EH (cell line): Measurements from ENCODE around the gene SLC35F3.
"Not testable (repeated sequence)": the region's sequence is repeated elsewhere in the genome, so short reads cannot be mapped to it uniquely, and the experiment has no call there.

Source experiments
- DNase-seq: peaks from one replicate; pipeline ENCODE4 v3.0.0-alpha.2; 2015; ENCODE audit warnings: low read depth

The SLC35F3 gene

DNA sequence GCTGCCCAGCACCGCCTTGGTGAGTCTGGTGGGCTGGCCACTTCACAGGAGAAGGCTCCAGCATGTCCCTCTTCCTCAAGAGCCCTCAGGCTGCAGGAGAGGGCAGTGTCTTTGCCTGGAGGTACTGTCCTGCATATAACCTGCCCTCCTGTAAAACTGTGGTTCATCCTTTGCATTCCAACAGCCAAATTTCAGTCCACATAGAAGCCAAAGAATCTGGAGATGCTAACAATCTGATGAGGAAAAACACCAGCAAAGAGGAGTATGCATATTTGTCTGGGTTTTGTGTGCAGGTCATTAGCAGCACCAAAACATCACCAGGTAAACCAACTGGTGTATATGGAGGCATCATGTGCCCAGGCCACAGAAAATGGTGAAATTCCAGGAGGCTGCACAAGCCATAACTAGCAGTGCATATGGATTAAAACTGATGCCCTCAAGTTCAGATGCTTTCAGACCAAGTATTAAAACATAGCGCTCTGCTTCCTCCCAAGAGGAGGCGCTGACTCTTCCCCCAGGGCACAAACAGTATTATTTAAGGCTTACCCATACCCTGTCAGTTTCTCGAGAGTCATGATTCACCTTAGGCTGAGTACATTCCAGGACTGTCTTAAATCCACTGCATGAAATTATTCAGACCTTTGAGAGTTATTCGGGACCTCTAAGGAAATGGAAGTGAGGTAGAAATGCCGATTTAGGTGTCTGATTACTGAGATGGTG is 318.2 kb downstream of the SLC35F3 start:
- DNase-seq, result peak; percentile 41

DNA sequence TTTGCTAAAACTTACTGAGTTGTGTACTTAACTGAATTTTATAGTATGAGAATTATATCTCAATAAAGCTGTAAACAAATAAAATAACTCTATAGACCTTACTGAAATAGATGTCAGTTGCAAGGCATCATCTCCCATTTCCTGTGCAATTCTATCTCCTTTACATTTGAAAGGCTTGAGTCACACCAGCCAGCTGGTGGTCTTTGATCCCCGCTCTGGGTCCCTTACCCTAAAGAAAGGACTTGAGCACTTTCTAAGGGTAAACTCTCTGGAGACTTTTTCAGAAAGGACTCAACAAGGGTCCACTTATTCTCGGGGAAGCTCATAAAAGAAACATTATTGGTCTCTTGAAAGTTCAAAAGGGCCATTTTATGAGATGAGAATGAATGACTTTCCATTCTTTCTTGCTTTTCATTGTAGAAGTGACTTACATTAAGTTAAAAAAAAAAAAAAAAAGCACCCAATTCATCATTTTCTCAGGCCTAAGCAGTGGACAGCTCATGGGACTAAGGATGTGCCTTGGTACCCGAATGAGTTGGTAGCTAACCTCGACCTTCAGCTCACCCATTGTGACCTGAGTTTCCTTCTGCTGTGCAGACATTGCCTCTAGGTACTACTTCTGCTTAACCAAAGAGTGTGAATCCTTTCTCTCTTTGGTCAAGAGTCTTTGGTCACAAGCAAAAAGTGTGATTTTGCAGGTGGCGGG is 321.8 kb downstream of the SLC35F3 start:
- DNase-seq, result no peak

DNA sequence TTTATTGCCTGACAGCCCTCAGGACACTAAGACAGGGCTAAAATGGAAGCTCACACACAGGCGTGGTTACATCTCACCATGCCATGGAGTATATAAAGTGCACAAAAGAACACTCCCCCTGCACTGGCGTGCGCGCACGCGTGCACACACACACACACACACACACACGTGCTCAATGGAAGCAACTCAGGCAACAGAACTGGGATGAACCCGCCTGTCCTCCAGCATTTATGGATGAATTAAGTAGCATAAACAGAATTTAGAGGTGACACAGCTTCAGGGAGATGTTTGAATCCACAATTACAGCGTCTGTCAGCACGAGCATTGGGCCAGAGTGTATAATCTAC is 322.3 kb downstream of the SLC35F3 start:
- no peak for DNase-seq

DNA sequence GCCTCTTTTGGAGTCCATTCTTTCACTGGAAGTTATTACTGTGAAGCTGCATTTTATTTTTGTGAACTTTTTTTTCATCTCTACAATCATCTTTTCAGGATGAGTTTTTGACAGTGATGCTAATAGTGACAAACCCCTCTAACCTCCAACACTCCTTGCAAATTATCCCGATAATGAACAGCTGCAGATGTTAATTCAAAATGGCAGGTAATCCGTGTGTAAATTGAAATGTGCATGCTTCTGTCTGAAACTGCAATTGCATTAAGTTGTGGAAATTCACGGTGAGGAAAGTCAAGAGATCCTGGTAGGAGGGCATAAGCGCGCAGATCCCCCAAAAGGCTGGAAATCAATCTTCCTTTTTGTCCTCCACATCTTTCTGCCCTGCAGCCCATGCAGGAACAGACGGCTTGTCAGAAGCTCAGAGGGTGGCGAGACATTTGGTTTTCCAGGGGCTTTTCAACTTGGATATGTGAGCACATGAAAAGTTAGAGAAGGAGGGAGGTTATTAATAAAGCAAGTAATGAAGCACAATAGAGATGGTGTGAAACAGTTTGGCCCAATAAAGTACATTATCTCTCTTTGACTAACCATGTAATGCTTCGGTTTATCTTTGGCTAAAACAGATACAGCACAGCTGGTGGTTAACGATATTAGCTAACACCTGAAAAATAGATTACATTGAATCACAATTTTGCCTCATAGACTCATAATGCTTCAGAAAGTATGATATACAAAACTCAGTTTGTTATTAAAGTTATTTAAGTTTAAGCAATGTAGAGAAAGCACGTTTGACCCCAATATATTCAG is 325.3 kb downstream of the SLC35F3 start:
- no peak for DNase-seq

DNA sequence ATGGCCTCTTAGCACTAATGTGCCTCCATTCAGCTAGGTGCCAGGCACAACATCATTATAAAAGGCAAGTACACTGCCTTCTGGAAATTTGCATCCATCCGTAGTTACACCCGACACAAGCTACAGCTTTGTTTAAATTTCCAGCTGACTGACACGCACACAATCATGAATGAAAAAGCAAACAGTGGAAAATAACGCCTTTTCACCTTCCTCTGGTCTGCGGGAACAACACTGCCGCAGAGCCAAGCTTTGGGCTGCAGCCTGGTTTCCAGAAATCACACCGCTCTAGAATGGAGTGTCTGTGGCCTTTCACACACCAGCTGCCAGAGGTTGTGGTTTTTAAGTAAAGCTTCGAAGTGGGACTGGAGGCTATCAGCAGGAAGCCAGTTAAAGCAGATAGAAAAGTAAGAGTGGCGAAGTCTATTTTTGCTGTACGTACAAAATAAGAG is 326.0 kb downstream of the SLC35F3 start:
- DNase-seq, result no peak

DNA sequence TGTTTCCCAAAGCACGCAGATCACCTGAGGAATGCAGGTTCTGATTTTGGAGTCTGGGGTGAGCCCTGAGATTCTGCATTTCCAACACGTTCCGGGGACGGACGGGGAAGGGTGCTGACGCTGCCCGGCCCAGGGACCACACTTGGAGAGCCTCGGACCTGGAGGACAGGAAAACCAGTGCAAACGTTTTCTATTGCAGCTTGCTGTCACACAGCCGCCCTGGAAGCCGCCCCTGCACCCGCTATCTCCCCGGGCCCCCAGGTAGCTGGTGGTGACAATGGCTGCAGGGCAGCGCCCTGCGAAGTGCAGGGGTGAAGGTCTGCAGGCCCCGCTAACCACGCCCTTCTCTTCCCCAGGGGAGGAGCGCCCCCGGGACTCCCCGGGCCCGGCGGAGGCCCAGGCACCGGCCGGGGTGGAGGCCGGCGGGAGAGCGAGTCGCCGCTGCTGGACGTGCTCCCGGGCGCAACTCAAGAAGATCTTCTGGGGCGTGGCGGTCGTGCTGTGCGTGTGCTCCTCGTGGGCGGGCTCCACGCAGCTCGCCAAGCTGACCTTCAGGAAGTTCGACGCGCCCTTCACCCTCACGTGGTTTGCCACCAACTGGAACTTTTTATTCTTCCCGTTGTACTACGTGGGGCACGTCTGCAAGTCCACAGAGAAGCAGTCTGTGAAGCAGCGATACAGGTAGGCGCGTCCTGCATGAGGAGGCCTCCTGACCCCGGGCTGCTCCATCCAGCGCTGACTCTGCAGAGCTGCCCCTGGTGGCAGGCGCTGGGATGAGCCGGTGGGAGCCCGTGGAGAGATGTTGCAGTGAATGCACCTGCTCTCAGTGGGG is 326.8 kb downstream of the SLC35F3 start:
- DNase-seq, result no peak

DNA sequence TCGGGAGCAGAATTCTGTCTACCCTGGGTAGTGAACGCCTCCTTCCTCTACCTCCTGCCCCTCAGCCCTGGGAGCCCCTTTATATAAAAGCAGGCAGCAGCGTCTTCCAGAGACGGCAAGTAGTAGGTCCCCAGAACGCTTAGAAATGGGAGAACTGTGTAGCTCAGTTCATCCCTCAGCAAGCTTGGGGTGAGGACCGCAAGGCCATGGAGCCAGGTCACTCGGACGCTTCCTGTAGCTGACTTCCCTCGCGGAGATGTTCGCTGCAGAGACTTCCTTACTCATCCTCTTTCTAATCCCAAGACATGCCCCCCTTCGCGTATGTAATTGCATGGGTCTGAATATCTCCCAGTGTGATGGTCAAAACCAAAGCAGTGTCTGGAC is 327.4 kb downstream of the SLC35F3 start:
- DNase-seq, result no peak

DNA sequence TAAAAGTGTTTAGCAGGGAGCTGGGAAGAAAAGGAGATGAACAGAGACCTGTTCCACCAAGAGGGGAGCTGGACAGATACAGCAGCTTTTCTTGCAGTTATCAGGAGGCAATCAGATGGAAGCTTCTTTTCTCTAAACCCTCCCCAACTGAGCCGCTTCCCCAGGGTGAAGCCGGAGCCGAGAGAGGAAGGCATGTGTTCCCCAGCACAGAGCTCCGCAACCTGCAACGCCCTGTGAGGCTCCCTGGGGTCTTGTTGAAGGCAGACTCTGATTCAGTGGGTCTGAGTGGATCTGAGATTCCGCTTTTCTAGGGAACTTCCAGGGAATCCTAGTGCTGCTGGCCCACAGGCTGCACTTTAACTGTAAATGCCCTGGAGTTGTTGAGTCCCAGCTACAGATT is 329.7 kb downstream of the SLC35F3 start:
- no peak for DNase-seq

DNA sequence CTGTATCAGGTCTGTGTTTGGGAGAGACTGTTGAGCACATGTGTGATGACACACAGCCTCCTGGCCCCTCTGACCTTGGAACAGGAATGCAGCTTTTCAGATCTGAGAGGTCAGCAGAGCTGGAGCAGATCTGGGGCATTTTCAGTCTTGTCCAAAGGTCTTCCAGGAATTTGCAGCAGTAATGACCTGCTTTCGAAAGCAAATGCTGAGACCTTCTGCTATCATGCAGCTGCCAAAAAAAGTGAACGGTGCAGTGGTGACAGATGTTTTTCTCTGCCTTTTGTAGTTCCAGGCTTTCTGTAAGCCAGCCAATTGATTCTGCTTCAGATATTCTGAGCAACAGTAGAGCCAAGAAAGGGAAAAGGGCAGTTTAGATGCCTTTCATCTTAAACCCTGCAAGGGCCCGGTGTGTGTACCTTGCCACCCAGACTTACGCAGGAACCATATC is 331.0 kb downstream of the SLC35F3 start:
- DNase-seq, result no peak

DNA sequence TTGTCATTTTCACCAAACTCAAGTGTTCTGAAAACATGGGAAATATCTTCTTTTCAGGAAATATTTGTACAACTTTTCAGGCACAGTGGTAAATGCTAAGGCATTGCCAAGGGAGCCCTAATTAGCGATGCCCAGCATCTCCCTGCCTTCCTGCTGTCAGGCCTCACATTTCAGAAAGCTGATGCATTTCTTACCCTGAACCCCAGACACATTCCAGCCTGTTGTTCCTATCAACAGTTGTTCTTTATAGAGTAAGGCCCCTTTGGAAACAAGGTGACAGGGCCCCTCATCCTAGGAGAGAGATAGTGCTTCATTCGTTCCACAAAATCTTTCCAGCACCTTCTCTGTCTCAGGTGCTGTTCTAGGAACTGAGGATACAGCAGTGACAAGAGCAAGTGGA is 332.9 kb downstream of the SLC35F3 start:
- no peak for DNase-seq

DNA sequence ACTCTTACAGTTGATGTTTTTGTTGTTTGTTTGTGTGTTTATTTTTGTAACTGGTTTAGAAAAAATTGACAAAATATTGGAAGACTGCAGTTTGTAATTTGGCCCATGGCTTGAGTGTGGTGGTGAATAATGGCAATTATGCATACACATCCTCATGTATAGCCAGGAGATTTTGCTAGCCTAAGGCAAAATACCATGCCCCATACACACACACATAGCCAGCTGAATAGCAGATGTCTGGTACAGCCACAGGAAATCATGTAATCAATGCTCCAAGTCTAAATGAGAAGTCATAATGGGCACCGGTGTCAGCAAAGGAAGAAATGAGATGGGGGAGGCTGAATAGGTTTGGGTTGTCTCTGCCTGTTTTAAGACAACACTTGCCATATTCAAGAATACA is 333.6 kb downstream of the SLC35F3 start:
- DNase-seq, result no peak

DNA sequence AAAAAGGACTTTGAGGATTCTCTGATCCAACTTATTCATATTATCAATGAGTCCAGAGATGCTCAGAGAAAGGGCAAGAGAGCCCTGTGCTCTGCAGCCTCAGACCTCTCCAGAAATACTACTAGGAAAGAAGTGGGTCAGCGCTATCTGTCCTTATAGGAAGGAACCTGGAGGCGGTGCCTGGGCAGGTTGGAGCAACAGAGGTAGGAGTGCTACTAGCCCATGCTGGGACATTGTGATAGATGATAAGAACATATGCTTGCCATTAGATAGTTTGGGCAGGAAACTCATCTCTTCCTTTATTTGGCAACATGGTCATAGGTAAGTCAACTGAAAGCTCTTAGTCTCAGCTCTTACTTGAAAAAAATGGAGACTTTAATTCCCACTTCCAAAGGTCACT is 335.0 kb downstream of the SLC35F3 start:
- DNase-seq, result no peak

DNA sequence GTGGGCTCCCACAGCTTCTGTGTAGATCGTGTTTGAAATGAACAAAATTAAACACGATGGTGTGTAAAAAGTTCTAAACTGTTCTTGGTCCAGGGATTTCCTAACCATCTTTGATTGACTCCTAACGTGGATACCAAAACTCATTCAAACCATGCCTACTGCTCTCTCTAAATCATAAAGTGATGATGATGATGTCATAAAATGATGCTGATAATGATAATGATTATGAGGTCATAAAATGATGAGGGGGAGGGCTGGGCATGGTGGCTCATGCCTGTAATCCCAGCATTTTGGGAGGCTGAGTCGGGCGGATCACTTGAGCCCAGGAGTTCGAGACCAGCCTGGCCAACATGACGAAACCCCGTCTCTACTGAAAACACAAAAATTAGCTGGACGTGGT is 335.5 kb downstream of the SLC35F3 start:
- no peak for DNase-seq

DNA sequence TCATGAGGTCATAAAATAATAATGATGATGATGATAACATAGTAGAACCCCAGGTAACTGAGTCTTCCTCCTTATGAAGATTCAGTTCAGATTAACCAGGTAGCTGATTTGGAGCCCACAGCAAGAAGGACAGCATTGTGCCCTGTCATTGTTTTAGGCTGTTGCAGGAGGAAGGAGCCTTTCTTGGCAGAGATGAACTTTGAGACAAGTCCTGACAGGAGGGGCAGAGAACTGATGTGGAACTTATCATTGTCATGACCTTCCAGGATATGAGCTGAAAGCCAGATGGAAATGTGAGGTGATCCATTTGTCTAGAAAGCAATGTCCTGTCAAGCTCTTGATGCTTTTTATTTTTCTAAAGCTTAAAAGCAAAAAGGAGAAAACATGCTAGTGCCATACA is 336.2 kb downstream of the SLC35F3 start:
- no peak for DNase-seq

DNA sequence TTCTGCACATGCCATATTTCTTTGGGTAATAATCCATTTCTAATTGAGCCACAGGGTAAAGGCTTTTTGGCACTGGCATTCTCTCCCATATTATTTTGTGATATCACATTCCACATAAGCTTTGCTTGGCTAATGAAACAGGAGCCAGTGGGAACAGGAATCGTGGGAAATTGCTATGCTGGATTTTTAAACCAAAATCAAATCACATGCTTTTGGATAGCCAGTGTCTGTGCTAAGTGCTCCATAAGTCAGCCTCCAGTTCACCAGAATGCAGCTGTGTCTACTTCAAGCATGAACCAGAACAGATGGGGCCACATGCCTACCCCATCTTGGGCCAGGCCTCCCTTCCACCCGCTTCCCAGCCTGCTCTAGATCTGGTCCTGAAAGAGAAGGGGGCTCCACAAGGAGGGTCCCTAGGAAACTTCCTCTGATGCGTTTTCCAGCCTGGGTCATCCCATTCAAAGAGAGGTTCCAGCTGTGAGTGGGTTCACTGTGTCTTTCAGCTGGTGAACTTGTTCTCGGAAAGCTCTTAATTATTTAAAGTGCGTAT is 337.5 kb downstream of the SLC35F3 start:
- no peak for DNase-seq

DNA sequence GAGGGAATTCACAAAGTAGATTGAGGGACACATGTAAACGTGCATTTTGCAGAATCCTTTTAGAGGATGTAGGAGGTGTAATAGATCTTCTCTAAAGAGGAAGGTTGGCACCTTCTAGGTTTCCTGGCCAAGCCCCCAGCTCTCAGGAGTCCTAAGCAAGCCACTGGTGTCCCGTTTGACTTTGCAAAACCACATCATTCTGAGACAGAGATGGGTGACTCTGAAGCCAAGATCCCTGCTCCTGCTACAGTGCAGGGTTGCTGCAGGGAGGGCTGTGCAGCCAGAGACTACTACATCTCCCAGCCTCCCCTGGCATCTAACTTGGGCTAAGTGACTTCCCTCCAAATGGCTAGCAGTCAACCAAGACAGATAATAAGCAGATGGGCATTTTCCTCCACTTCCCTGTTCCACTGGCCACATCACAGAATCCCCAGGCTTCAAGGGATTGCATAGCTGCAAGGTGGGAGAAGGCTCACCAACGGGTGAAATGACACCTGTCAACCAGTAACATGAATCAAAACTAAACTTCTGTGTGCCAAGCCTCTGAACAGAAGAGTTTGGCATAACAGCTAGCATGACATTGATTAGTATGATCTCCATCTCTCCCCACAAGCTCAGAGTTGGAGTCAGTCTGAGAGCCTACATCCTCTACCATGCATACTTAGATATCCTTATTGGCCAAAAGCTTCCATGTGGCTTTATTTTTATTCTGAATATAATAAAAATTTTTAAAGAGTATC is 339.2 kb downstream of the SLC35F3 start:
- no peak for DNase-seq

DNA sequence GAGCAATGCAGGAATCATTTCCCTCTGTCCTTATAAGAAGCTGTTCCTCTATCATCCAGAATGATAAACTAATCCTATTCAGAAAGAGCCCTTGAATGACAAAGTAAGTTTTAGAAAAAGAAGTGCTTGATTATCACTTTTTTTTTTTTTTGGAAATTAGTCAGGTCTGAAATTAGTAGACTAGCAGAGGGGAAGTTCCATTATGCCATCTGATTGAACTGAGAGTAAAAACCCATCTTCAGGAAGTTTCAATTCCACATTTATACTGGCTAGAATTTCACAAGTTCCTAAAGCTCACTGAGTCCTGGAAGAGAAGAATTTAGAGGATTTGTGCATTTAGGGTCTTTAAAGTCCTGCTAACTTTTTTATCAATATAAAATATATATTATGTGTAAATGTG is 340.0 kb downstream of the SLC35F3 start:
- DNase-seq, result no peak

DNA sequence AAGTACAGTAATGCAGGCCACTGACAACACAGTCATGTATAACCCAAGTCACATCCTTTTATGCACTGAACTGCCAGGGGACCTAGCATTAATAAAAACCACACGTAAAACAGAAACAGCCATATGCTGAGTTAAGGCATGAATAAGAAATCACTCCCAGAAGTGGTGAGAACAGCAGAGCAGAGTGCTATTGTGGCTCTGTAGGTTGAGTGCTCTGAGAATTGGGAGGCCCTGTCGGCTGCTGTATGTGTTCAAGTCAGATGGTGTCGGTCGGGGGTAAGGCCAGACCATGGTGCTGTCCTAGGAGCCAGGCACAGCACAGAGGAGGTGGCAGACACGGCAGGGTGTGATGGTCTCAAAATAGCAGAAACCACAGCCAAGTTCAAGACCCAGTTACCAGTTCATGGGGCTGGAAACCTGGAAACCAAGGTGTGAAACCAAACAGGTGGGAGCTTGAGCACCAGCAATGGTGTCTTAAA is 342.2 kb downstream of the SLC35F3 start:
- no peak for DNase-seq

DNA sequence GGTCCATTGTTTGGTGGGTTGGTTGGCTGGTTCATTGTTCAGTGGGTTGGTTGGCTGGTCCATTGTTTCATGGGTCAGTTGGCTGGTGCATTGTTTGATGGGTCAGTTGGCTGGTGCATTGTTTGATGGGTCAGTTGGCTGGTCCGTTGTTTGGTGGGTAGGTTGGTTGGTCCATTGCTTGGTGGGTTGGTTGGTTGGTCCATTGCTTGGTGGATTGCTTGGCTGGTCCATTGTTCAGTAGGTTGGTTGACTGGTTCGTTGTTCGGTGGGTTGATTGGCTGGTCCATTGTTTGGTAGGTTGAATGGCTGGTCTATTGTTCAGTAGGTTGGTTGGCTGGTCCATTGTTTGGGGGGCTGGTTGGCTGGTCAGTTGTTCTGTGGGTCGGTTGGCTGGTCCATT is 343.3 kb downstream of the SLC35F3 start:
- DNase-seq, result not testable (repeated sequence)

DNA sequence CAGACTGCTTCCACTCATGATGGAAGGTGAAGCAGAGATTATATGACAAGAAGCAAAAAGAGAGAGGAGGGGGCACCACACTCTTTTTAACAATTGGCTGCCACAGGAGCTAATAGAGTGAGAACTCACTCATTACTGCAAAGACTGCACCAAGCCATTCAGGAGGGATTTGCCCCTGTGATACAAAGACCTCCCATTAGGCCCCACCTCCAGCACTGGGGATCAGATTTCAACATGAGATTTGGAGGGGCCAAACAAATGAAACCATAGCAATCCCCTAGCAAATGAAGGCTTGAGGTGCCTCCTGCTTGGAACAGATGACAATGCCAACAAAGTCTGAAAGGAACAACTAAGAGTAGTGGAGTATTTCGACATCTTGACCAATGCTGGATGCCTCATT is 346.3 kb downstream of the SLC35F3 start:
- DNase-seq, result no peak

DNA sequence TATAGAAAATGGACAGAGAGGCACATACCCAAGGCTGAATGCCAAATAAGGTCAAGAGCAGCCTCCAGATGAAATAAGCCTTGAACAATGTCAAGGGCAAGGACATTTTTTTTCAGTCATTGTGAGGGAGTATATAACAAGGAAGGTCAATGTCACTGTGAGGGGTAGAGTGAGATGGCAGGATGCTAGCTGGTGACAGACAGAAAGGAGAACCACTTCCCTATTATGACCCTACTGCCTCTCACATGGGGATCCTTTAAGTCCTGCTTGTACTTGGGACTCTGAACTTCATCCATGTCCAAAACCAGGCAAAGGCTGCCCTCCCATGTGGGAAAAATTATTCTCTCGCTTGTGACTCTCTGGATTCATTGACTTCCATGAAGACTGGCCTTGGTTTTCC is 349.3 kb downstream of the SLC35F3 start:
- no peak for DNase-seq
